Karpas-422 (cell line): Measurements from ENCODE around the gene F11. TPM values are rescaled to one million over a fixed set of nuclear protein-coding genes. Genes with fewer than 3 reads are reported as not detected.
"Not testable (repeated sequence)": the region's sequence is repeated elsewhere in the genome, so short reads cannot be mapped to it uniquely, and the experiment has no call there.

Source experiments
- DNase-seq: peaks from one replicate; pipeline ENCODE4 v3.0.0-alpha.2; 2015
- H2AFZ ChIP-seq: fragments of 200-600 bp; sonication (generic); 2 replicates; pipeline ENCODE4 v1.6.1; 2014; ENCODE audit warnings: antibody characterized with exemption, low read length, mixed read lengths
- H3K27ac ChIP-seq: fragments of 200-600 bp; sonication (generic); 2 replicates; pipeline ENCODE4 v1.5.1; 2014; ENCODE audit warnings: mild to moderate bottlenecking, low read length, moderate library complexity
- H3K27me3 ChIP-seq: fragments of 200-600 bp; sonication (generic); 2 replicates; pipeline ENCODE4 v1.6.1; 2014; ENCODE audit warnings: low read length, mixed read lengths
- H3K36me3 ChIP-seq: fragments of 200-600 bp; sonication (generic); 2 replicates; pipeline ENCODE4 v1.6.1; 2014; ENCODE audit warnings: low read length, mixed read lengths; ENCODE audit not compliant: insufficient read depth
- H3K4me1 ChIP-seq: fragments of 200-600 bp; sonication (generic); 2 replicates; pipeline ENCODE4 v1.6.1; 2014; ENCODE audit warnings: mild to moderate bottlenecking, low read length, mixed read lengths
- H3K4me2 ChIP-seq: fragments of 200-600 bp; sonication (generic); 2 replicates; pipeline ENCODE4 v1.6.1; 2014; ENCODE audit warnings: low read length, low read depth, mild to moderate bottlenecking; ENCODE audit not compliant: poor library complexity, severe bottlenecking
- H3K4me3 ChIP-seq: fragments of 200-600 bp; sonication (generic); 2 replicates; pipeline ENCODE4 v1.5.1; 2014; ENCODE audit warnings: mild to moderate bottlenecking, antibody characterized with exemption, low read length, mixed read lengths
- H3K79me2 ChIP-seq: fragments of 200-600 bp; sonication (generic); 2 replicates; pipeline ENCODE4 v1.6.1; 2014; ENCODE audit warnings: mild to moderate bottlenecking, low read length, mixed read lengths
- H3K9ac ChIP-seq: fragments of 200-600 bp; sonication (generic); 2 replicates; pipeline ENCODE4 v1.6.0; 2014; ENCODE audit warnings: low read length
- H3K9me2 ChIP-seq: fragments of 200-600 bp; sonication (generic), shearing (Covaris generic); replicated peaks from 2 replicates; pipeline ENCODE4 v1.6.0; 2014; ENCODE audit warnings: mild to moderate bottlenecking, low read length, moderate library complexity; ENCODE audit not compliant: insufficient read depth
- H3K9me3 ChIP-seq: fragments of 300-700, 200-600 bp; sonication (generic); 2 replicates; pipeline ENCODE4 v1.6.1; 2014; ENCODE audit warnings: low read length, mixed read lengths
- H4K20me1 ChIP-seq: fragments of 200-600 bp; sonication (generic); 2 replicates; pipeline ENCODE4 v1.6.1; 2014; ENCODE audit warnings: mild to moderate bottlenecking, antibody characterized with exemption, low read length, low read depth; ENCODE audit not compliant: insufficient read depth
- total RNA-seq: library from RNA; depleted of rRNA; stranded (reverse); fragments of >200 nt; shearing (Covaris generic); gene quantifications from 2 replicates; pipeline ENCODE4 v1.2.3, GENCODE V29; 2014; ENCODE audit warnings: low replicate concordance; rRNA removed

The F11 gene
- total RNA-seq, 1 experiment from 2014 or later, result 0.34 TPM

DNA sequence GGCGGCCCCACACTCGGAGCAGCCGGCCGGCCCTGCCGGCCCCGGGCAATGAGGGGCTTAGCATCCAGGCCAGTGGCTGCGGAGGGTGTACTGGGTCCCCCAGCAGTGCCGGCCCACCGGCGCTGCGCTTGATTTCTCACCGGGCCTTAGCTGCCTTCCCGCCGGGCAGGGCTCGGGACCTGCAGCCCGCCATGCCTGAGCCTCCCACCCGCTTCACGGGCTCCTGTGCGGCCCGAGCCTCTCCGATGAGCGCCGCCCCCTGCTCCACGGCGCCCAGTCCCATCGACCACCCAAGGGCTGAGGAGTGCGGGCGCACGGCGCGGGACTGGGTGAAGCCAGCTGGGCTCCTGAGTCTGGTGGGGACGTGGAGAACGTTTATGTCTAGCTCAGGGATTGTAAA is 58.7 kb downstream of the F11 start:
- H3K4me3 ChIP-seq, DNase-seq, H3K9me3 ChIP-seq, H3K4me2 ChIP-seq, H3K9ac ChIP-seq, H3K79me2 ChIP-seq, H3K9me2 ChIP-seq, H3K27ac ChIP-seq, H4K20me1 ChIP-seq, H3K27me3 ChIP-seq, H3K36me3 ChIP-seq, H2AFZ ChIP-seq, H3K4me1 ChIP-seq: not testable (repeated sequence)

DNA sequence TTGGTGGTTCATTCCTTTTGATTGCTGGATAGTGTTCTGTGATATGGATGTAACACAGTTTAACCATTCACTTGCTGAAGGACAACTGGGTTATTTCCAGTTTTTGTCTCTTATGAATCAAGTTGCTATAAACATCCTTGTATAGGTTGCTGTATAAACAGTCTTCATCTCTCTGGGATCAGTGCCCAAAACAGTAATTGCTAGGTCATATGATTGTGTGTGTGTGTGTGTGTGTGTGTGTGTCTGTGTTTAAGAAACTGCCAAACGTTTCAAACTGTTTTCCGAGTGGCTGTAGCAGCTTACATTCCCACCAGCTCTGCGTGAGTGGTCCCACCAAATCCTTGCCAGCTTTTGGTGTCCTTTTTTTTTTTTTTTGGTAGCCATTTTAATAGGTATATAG is 60.4 kb downstream of the F11 start:
- Histone ChIP-seq H3K4me3 (no peak overlapping the region), H3K4me1 (no peaks in the 10 kb centered on the region), H3K9me3 (no peaks in the 10 kb centered on the region), H3K79me2 (no peaks in the 10 kb centered on the region), H3K4me2 (no peak overlapping the region), H4K20me1 (no peaks in the 10 kb centered on the region), H3K9me2 (no peaks in the 10 kb centered on the region), H3K9ac (no peak overlapping the region), H2AFZ (no peak overlapping the region), H3K36me3 (no peaks in the 10 kb centered on the region), H3K27ac (no peak overlapping the region), H3K27me3 (no peaks in the 10 kb centered on the region)
- no peak for DNase-seq

DNA sequence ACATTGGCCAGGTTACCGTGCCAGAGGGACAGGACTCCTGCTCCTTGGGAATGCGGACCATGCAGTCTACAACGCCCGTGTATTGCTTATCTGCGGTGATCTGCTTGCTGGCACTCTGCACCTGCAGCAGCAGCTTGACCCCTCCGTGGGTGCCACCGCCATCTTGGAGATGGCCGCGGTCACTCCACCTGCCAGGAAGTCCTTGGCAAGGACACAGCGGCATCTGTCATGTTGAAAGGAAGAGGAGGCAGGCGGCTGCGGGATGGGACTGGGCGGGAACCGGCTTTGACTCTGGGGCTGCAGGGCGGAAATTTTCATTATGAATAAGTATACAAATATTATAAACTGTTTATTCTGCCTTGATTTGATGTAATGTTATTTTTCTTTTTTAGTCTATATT is 63.4 kb downstream of the F11 start:
- no peak for DNase-seq
- no peak overlapping the region for H3K4me3 ChIP-seq
- no peaks in the 10 kb centered on the region for H3K9me2 ChIP-seq
- H3K9me3 ChIP-seq, result no peaks in the 10 kb centered on the region
- no peak overlapping the region for H2AFZ ChIP-seq
- no peak overlapping the region for H3K9ac ChIP-seq
- H3K27me3 ChIP-seq, result no peaks in the 10 kb centered on the region
- no peak overlapping the region for H3K4me2 ChIP-seq
- no peak overlapping the region for H3K27ac ChIP-seq
- H3K79me2 ChIP-seq, result no peaks in the 10 kb centered on the region
- no peaks in the 10 kb centered on the region for H3K36me3 ChIP-seq
- no peaks in the 10 kb centered on the region for H4K20me1 ChIP-seq
- no peaks in the 10 kb centered on the region for H3K4me1 ChIP-seq

DNA sequence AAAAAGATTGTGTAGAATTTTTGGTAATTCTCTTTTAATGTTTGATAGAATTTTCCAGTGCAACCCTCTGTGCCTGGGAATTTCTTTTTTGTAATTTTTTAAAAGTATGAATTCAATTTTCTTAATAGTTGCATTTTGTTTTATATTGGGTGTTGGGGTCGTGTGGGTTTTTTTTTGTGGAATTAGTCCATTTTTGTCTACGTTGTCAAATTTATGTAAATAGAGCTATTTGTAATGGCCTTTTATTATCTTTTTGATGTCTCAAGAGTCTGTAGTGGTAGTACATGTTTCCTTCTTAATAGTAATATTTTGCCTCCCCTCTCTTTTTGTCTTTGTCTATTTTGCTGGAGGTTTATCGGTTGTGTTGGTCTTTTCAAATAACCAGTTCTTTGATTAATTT is 64.4 kb downstream of the F11 start:
- H4K20me1 ChIP-seq, result no peaks in the 10 kb centered on the region

DNA sequence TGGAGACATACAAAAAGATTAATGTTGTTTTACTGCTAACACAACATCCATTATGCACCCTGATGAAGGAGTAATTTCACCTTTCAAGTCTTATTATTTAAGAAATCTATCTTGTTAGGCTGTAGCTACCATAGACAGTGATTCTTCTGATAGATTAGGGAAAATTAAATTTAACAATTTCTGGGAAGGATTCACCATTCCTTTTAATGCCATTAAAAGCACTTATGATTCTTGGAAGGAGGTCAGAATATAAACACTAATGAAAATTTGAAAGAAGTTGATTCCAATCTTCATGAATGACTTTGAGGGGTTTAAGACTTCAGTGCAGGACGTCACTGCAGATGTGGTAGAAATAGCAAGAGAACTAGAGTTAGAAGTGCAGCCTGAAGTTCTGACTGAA is 69.8 kb downstream of the F11 start:
- Histone ChIP-seq H3K4me3 (no peak overlapping the region), H2AFZ (no peak overlapping the region), H3K36me3 (no peaks in the 10 kb centered on the region), H3K27me3 (no peaks in the 10 kb centered on the region), H4K20me1 (no peaks in the 10 kb centered on the region), H3K9ac (no peak overlapping the region), H3K9me3 (no peaks in the 10 kb centered on the region), H3K4me2 (no peak overlapping the region), H3K79me2 (no peaks in the 10 kb centered on the region), H3K4me1 (no peaks in the 10 kb centered on the region), H3K9me2 (no peaks in the 10 kb centered on the region), H3K27ac (no peak overlapping the region)
- DNase-seq, result no peak

More for the DNA sequence above, 64.4 kb downstream of the F11 start:
- H3K9ac ChIP-seq, result no peak overlapping the region
- no peaks in the 10 kb centered on the region for H3K79me2 ChIP-seq
- H3K9me2 ChIP-seq, result no peaks in the 10 kb centered on the region
- H3K27me3 ChIP-seq, result no peaks in the 10 kb centered on the region
- no peaks in the 10 kb centered on the region for H3K36me3 ChIP-seq
- no peak overlapping the region for H3K27ac ChIP-seq
- no peak overlapping the region for H2AFZ ChIP-seq
- DNase-seq, result no peak
- no peaks in the 10 kb centered on the region for H3K9me3 ChIP-seq
- no peak overlapping the region for H3K4me2 ChIP-seq
- H3K4me1 ChIP-seq, result no peaks in the 10 kb centered on the region
- no peak overlapping the region for H3K4me3 ChIP-seq

Other genes with a start within 250 kb of the F11 start
- 4.3 and 9.7 TPM in 2 replicates for gene TLR3, start 197.0 kb upstream of the F11 start, total RNA-seq
- 1.9 and 2.8 TPM in 2 replicates for gene FAM149A, start 161.5 kb upstream of the F11 start, total RNA-seq
- 45.7 and 61.3 TPM in 2 replicates for gene CYP4V2, start 74.6 kb upstream of the F11 start, total RNA-seq
- 1.9 and 5.1 TPM in 2 replicates for gene KLKB1, start 38.7 kb upstream of the F11 start, total RNA-seq